NCI-H2081 (cell line): ENCODE data around the gene SURF2.
A peak's percentile ranks its signal among the peaks of the same experiment; 100 is the strongest.

Source experiments
- DNase-seq, 2 experiments: peaks; one replicate each; lab custom pipeline; 2025; lab: John Stamatoyannopoulos, UW

The SURF2 gene

GRCh38 chr9:133401588-133401987 lies 45.2 kb downstream of the SURF2 start:
- DNase-seq: no peak

GRCh38 chr9:133402689-133403088 lies 46.3 kb downstream of the SURF2 start:
- no peak for DNase-seq

- DNase-seq: peak; percentile 54 to 76
Observed at GRCh38 chr9:133403766-133404453, 47.6 kb downstream of the SURF2 start.

- DNase-seq: no peak
Observed at GRCh38 chr9:133404454-133405002, 48.2 kb downstream of the SURF2 start.

- DNase-seq: no peak
Observed at GRCh38 chr9:133405508-133406438, 49.4 kb downstream of the SURF2 start.

- DNase-seq: peak; percentile 49 to 55
Observed at GRCh38 chr9:133406480-133407307, 50.3 kb downstream of the SURF2 start.

GRCh38 chr9:133408042-133408441 lies 51.7 kb downstream of the SURF2 start:
- no peak for DNase-seq
